Activated CD4-positive, alpha-beta T cell treated with anti-CD3 and anti-CD28 coated beads, Interleukin-2, amount 50 U/mL, for 16 hours (primary cell): ENCODE results near the gene CRACR2A.

Experiments used
- DNase-seq: peaks from one replicate; pipeline ENCODE4 v3.0.0-alpha.2; 2020

The CRACR2A gene

DNA sequence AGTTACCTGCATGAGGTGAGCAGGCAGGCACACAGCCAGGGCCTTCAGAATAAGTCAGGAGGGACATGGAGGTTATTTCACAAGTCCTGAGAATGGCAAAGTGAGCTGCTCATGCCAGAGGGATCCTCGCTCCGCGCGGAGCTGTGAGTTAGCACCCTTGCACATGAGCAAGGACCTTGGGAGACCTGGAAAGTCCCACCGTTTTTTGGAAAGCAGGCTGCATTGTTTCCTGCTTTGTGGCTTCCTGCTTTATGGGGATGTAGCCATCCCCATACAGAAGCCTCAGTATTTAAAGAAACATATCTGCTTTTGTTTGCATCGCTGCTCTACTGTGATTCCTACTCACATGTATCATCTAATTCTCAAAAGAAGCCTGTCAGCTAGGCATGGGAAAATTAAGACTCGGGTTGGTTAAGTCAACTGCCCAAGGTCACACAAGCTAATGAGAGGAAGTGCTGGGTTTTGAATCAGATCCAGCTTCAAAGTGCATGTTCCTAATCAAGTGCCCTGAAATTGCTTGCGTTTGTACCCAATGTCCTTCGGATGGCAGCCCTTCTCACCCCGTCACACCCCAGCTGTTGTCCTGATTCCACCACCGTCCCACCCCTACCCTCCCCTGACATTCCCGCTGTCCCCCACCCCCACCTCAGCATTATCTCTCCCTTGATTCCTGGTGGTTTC lies 106.2 kb downstream of the CRACR2A start:
- DNase-seq: no peak

DNA sequence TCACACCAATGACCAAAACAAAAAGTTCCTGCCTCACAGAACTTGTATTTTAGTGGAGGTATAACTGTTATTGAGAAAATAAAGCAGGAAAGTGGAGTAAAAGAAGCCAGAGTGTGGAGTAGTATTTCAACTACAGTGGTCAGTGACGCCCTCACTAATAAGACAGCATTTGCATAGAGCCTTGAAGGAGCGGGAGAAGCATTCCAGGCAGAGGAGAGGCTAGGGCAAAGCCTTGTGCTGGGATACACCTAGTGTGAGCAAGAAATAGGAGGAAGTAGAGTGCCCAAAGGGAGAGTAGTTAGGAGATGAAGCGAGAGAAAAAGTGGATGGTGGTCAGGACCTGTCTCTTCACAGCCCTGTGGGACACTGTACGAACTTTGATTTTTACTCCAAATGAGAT lies 107.8 kb downstream of the CRACR2A start:
- DNase-seq: no peak

DNA sequence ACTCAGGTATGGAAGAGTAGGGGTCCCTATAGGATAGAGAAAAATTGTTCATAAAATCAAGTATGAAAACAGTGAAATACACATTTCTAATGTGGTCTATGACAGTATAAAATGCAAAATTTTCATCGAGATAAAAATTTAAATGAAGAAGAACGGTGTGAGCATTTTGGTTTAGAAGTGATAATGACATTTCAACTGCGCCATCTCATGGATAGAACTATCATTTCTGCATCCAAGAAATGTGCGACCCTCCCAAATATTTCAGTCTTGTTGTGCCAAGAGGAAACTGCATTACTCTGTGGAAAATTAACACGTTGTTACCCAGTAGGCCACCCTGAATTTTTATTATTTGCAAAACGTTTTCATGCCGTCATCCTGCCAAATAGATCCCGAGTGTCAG lies 108.8 kb downstream of the CRACR2A start:
- DNase-seq: no peak

DNA sequence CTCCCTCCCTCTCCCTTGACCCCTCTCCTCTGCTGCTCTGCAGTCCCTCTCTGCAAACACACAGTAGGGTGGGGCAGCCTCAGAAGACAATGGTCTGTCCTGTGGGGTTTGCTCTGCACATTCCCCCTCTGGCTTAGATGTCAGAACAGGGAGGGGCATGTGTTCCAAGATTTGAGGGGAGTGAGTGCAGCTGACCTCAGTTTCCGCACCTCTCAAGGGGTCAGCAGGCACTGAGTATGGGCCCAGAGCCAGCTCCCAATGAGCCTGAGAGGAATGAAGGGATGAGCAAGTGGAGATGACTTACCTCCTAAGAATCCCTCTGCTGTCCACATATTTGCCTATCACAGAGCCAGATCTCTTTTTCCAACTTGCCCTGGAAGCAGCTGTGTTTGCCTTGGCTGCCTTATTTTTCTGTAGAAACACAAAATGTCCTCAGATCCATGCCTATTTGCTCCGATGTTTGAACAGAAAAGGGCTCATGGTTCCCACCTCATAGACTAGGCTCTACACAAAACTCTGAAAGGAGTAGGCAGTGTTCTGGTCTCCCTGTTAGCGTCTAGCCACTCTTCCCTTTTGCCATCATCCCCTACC lies 111.4 kb downstream of the CRACR2A start:
- DNase-seq: no peak

DNA sequence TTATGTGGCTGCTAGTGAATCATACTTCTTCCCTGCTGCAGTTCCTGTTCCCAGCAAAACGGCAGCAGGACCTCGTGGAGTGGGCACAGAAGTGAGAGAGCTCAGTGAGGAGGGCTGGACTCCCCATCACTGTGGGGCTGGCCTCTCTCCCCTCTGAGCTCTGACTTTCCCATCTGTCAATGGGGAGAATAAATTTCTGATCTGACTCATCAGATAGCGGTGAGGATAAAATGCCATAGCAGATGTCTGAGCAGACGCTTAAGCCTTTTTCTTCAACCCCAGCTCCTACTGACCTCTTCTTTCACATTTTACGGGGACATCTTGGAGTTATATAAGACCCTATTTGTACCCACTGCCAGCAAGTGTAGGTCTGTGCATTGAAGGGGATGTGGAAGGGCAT lies 116.6 kb downstream of the CRACR2A start:
- DNase-seq: no peak

DNA sequence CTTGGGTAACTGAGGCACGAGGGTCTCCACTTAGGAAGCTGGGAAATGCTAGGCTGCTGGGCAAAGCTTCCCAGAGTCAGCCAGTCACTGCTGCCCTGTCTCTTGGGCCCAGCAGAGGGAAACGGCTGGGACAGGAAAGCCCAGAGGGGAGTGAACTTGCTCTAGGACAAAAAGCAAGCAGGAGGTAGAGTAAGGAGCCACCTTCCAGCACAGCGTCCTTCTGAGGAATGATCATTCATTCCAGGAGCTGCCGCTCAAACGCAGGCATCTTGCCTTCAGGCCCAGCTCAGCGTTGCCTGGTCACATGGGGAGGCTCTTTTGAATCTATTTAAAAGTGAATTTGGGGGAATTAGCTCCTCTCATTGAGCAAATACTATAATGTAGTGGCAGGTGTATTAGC lies 118.6 kb downstream of the CRACR2A start:
- no peak for DNase-seq

DNA sequence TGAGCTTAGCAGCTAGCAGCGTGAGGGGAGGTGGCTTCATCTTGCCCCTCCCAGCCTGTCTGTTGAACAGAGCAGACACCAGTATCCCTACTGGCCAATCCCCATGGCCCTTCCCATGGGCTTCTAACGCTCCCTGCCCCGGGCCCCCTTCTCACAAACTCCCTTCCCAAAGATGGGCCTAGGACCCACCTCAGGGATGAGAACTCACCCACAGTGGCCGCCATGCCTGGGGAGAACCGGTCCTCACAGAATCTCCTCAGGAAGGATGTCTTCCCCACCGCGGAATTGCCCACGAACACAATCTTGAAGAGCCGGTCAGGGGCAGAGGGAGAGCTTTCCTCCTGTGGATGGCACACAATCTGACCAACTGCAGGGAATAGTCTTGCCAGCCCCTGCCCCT lies 119.5 kb downstream of the CRACR2A start:
- DNase-seq: no peak

DNA sequence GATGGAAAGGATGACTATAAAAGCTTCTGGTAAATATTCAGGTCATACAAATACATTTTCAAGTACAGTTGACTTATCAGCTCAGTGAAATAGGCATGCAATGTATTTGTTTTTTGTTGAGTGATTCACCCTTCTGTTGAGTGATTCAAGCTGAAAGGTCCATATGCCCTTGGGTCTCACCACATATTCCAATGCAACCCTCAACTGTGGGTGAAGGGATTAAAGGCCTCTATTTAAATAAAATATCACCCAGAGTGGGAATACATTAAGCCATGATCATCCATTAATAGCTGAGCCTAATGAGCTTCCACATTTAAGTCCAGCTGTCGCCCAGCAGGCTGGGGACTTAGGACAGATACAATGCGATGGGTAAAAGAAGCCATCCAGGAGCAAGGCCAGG lies 120.2 kb downstream of the CRACR2A start:
- DNase-seq: no peak

DNA sequence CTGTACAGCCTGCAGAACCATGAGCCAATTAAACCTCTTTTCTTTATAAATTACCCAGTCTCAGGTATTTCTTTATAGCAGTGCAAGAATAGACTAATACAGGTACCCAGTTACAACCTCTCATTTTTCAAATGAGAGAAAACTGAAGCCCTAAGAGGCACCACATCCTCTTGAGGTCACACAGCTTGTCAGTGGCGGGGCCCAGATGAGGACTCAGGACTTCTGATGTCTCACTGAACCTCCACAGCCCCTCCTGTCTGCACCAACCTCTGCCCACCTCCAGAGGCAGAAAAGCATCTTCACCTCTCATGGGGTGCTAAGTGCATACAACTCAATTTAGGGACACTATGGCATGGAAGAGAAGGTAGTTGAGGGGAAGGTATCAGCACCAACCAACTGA lies 120.7 kb downstream of the CRACR2A start:
- peak; percentile 44 for DNase-seq

DNA sequence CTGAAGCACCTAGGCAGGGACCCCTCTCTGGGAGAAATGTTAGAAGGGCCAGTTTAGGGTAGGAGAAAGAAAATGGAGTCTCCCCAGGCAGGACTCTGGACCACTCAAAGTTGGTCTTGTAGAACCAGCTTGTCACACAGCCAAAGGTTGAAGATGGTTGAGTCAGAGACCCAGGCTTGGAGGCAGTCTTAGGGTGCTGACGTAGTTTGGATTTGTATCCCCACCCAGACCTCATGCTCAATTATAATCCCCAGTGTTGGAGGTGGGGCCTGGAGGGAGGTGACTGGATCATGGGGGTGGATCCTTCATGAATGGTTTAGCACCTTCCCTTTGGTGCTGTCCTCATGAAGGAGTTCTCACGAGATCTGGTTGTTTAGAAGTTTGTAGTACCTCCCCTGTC lies 121.2 kb downstream of the CRACR2A start:
- DNase-seq: no peak

DNA sequence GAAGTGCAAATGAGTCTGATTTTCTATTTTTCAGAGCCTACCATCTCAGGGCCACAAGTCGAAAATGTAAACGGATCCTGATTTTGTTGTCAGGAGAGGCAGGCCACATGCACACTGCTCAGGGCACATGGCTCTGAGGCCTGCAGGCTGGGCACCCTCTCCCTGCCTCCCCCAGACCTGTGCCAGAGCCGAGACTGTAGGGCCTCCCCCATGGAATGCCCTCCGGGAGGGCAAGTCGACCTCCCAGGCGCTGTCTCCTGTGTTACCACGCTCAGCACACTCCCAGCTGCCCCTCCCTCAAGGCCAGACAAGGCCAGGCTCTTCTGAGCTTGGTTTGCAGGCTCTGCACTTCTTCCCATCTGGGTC lies 121.7 kb downstream of the CRACR2A start:
- no peak for DNase-seq

DNA sequence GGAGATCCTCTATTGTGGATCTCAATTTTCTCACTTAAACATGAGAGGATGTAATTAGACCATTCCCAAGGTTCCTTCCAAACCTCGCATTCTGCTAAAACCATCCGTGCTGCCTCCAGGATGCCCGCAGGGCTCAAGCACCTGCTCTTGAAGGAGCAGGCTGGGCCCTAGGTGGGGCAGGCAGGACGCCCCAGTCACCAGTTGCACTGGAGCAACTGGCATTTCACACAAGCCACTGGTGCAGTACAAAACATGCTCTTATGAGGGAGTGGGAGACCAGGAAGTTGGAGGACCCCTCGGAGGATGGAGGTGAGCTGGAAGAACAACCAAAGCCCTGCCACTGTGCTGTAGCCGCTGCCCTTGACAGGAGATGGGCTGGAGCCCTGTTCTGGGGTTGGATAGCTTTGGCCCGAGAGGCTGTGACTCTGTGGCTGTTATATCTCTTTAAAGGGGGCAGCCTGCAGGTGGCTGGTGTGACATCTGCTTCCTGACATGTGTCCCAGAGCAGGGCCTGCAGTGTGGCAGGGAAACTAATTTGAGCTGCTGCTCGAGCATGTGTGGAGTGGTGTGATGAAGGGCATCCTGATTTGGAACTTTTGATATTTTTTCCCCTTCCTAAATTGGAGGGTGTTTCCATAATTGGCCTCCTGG lies 122.2 kb downstream of the CRACR2A start:
- no peak for DNase-seq

DNA sequence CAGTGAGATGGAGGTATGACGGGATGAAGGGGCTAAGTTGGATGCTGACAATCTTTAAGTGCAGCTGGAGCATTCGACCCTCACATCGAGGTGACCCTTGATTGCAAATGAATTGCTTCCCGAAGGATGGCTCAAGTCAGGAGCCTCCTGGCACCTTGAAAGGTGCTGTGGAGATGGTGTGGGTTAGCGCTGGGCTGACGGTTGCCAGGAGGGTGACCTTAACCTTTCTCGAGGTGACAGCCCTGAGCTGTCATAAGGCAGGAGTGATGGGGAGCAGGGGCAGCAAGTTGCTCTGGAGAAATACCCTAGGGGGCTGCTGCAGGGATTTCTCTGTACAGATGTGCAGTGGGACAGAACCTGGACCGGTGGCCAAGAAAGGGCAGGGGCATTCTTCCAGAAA lies 122.8 kb downstream of the CRACR2A start:
- no peak for DNase-seq

DNA sequence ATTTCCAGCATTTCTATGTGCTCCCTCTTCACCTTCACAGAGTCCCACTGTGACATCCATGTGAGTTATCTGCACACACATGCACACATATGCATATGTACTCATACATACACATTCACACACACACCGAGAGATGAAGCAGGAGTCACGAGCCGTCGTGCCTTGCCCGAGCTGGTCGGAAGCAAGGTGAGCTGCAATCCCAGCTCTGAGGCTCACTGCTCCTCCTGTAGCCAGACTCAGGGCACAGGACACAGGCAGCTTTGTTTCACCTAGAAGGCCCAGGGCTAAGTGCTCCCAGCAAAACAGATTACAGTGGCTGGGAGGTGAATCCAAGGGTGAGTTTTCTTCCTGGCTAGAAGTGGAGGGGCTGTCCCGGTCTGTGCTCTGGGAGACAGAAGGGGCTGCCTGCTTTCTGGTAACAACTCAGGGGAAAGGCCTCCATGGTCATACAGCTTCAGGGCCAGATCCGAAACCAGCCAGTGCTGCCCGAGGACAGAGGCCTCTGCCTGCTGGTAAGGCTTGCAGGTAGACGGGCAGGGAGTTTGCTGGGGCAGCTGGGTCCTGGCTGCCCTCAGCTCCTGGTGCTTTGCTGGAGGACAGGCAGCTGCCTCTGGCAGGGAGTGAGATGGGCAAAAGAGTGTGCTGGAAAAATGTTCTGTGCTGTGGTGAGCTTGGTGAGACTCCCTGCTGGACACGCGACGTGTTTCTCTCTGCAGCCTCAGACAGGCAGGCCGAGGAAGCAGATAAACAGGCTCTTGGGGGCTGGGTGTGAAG lies 123.7 kb downstream of the CRACR2A start:
- no peak for DNase-seq

DNA sequence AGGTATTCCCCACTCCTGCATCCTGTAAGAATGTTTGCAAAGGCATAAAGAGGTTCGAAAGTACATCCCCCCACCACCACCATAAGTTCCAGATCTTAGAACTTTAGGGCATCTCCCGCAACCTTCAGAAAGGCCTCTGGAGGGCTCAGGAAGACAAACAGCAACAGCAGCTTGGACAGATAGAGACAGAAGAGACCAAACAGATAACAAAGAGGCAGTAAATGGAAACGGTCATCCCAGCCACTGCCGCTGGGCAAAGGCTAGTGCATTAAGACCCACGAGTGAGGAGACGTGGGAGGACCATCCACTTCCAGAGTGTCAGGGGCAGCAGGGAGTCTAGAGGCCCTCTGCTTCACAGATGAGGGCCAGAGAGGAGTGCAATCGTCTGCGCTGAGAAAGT lies 124.3 kb downstream of the CRACR2A start:
- DNase-seq: no peak

DNA sequence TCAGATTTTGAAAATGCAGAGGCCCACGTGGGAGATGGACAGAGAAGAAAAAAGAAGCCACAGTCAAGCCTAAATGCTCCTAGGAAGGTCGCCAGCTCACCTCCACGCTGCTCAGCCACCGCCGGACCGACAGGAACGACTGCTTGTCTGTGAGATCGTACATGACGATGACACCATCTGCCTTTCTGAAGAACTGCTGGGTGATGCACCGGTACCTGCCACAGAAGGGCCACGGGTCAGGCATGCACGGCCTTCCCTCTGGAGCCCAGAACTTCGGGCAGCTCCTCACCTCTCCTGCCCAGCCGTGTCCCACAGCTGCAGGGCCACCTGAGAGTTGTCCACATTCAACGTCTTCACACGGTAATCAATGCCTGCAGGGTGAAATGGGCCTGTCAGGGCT lies 125.6 kb downstream of the CRACR2A start:
- no peak for DNase-seq

DNA sequence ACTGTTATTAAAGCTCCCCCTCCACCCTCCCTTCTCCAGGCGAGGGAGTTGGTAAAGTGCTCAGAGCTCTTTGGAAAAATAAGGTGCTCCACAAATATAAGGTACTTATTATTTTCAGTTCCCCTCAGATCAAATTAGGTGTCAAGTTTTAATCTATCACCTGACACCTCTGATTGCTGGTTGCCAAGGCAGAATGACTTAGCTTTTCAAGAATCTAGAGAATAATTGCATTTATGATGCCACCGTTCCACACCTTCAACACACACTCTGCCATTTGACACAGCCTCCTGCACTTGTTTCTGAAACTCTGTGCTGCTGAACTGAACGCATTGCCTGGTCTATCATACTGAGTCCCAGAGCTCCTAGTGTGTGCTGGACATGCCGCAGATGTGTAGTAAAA lies 128.6 kb downstream of the CRACR2A start:
- DNase-seq: no peak

DNA sequence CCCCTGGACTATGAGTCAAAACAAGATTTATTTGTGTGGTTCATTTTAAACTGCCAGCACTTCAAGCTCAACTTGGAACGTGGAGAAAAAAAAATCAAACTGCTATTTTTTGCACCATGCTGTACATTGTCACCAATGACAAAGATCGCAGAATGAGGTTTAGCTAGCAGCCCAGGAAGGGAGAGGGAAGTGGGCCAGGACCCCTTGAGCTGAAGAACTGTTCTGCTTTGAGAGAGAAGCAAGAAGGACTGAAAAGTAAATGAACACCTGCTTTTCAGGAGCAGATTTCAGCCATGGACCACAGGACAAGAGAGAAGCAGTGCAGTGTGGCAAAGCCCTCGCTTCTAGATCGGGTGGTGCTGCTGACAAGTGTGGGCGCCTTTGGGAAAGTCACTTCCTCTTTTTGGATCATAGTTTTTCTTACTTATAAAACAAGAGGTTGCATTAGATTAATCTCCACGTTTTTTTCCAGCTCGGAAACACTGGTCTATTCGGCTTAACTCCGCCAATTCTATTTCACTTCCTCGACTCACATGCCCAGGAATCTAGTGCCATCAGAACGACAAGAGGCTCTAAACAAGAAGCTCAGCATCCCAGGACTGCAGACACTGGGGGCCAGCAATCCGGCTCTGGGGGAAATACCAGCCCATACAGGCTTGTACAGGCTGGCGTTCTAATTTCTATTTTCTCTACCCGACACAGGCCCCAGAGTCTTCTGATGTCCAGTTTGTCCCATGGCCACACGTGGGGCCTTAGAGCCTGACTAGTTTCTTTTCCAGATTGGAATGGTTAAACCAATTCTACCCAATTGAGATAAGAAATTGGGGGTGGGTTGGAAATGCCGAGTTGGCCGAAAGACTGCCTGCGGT lies 129.9 kb downstream of the CRACR2A start:
- peak; percentile 35 for DNase-seq

DNA sequence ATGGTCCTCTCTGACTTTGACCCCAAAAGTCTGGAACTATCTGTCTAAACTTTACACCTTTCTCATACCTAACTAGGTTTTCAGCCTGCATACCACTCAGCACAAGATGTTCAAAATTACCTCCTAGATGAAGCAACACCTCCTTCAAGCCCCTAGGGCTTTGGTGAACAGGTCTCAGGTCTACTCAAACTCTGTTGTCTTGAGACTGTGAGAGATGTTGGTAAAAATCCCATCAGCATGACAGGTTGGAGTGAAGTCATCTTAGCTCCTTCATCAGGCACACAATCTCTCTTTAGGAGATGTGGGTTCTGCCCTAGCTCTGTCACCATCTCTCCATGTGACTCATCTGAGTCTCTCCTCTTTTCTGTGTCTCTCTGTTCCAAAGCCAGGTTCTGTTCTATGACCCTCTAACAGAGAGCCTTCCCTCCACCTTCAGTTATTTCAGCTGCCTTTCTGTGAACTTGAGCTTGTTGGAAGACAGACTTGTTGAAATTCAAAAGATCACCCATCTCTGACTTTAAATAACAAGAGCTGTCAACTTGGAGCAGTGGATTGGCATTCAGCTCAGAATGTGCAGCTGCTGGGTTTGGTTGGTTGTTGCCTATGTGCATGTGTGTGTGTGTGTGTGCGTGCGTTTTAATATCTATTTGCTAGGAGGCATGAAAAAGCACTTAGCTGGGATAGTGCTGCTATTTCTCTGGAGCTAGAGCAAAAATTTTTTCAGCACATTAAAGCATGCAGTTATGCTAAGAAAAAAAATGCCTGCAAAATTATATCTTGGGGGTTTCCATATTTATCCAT lies 130.7 kb downstream of the CRACR2A start:
- peak; percentile 63 for DNase-seq

DNA sequence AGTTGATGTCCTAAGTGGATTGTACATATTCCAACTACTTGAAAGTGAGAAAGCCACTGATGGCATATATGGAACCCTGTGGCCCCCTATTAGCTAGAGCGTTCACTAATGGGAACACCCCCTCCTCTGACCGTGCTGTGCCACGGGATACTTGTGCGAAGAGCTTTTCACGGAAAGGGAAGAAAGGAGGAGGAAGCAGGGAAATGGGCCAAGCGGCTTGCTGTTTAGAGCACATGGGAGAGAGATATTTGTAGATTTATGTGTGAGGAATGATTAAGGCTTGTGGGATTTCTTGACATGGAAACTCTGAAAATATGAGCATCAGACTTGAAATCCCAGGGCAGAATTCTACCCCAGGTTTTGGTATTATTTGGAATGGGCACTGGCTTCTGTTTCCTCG lies 132.1 kb downstream of the CRACR2A start:
- no peak for DNase-seq

DNA sequence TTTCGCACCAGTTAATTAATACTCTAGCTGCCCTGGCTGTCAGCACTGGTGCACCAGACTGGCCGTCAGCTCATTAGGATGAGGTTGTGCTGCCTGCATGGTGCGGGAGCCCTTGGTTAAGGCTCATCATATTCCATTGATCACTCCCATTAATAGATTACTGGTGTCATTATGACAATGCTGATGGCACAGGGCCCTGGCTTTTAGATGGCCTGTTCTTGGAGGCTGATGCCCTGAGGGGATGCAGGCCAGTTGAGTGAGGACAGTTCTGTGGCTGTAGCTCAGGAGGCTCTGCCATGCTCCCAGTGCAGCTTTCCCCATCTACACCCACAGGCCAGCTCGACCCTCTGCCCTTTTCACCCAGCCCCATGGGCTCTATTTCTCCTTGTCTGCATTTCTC lies 135.3 kb downstream of the CRACR2A start:
- DNase-seq: no peak

DNA sequence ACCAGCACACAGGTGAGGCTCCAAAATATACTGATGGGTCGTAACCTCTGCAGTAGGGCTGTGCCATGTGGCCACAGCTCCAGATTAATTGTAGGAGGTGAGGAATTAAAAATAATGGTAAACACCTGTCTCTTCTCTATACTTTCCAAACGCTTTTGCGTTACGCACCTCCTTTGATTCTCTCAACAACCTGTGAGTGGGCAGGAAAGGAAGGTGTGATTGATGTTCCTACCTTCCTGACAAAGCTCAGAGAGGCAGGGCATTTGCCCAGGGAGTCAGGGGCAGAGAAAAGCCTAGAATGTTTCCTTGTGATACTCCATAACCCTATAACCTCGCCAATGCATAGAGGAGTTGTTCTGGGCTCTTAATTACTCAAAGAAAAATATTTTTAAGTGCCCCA lies 137.0 kb downstream of the CRACR2A start:
- no peak for DNase-seq
